ENCODE measurements around the gene MT2A. TPM values are rescaled to one million over a fixed set of nuclear protein-coding genes. Genes with fewer than 3 reads are reported as not detected.

MT2A gene
- total and polyA plus RNA-seq, 10 of the 15 experiments (the other 5 are each of a cell fraction or from before 2014, with no cell fraction given), result 7.3 to 271 (median 53.5) TPM

- TF ChIP-seq ZBTB4 (CRISPR knock-in tag; IDR thresholded peaks at IDR 0.05) (no peak), HSF1 (IDR thresholded peaks at IDR 0.05; ENCODE audit: low read depth, low read length) (no peak), ZNF24 (IDR thresholded peaks at IDR 0.05) (no peak), BRCA1 (IDR thresholded peaks at IDR 0.05; ENCODE audit: low read depth, low read length) (no peak), RAD51 (IDR thresholded peaks at IDR 0.05) (no peak)
These were observed 49.4 kb downstream of the MT2A start, which contains the start of gene MT1F (continued) for GRCh38 chr16:56657555-56658326.

- ChIA-PET SMC1A (ENCODE audit: uncharacterized antibody, unreplicated experiment) (no interaction called here), CTCF (no interaction called here), POLR2A (no interaction called here), RAD21 (ENCODE audit: unreplicated experiment) (no interaction called here)
- in situ Hi-C loops (cut with MboI), result no loop called here
- no TSS peak for BruUV-seq (replicated peaks)
- H3K9me3 ChIP-seq (replicated peaks; ENCODE audit: control insufficient read depth, insufficient read depth, low read length), result no peaks in the 10 kb centered on the region
- peaks cover 12 to 14% of the 10 kb centered on the region in 2 experiments for H3K27me3 ChIP-seq (replicated peaks in 1 of 2; ENCODE audit: control insufficient read depth in 2 of 2, insufficient read depth in 2 of 2, low read length in 1 of 2)
- H4K20me1 ChIP-seq (ENCODE audit: control insufficient read depth, insufficient read depth), result no peaks in the 10 kb centered on the region
- no peak overlapping the region for H3K27ac ChIP-seq (ENCODE audit: control insufficient read depth, insufficient read depth)
- no peak overlapping the region for H3K9ac ChIP-seq (ENCODE audit: control insufficient read depth, insufficient read depth, low read length)
- H3K4me2 ChIP-seq (ENCODE audit: control insufficient read depth, insufficient read depth), result peak overlapping the region; percentile 72; the same call in 1 of the 2 replicates
- ATAC-seq, result no peak
- intact Hi-C loops (cut with micrococcal nuclease; ENCODE audit: unreplicated experiment), result no loop called here
- 44% methylated on average over 10 of the region's 10 CpGs for WGBS (ENCODE audit: insufficient coverage, insufficient replicate concordance, low lambda C conversion rate, missing lambda C conversion rate)
- no peak for DNase-seq (ENCODE audit: low read depth, low spot score)
- H3K36me3 ChIP-seq (ENCODE audit: control insufficient read depth in 2 of 2, insufficient read depth in 2 of 2, low read length in 1 of 2), result no peaks in the 10 kb centered on the region
- no peaks in the 10 kb centered on the region for H3K79me2 ChIP-seq (ENCODE audit: control insufficient read depth, insufficient read depth, low read length)
- no peaks in the 10 kb centered on the region for H3K4me1 ChIP-seq (ENCODE audit: control insufficient read depth, insufficient read depth, low read length)
- H3K4me3 ChIP-seq, result 0 out of 2 replicates have a peak overlapping the region, but pooled peaks have one; percentile 52
- FAIRE-seq, result no peak
- H2AFZ ChIP-seq (ENCODE audit: control insufficient read depth, low read depth, low read length), result peak overlapping the region; percentile 75; the same call in 1 of the 2 replicates
- no peak for TF ChIP-seq BRCA1 (IDR thresholded peaks at IDR 0.05; ENCODE audit: low read depth, low read length)
- TF ChIP-seq REST (IDR thresholded peaks at IDR 0.05; ENCODE audit: low read depth, low read length), result no peak
- TF ChIP-seq SMARCA5 (IDR thresholded peaks at IDR 0.05), result no peak
- TF ChIP-seq NFYB (IDR thresholded peaks at IDR 0.05; ENCODE audit: insufficient read depth, low read depth, low read length), result no peak
- no peak for TF ChIP-seq BCL11A (IDR thresholded peaks at IDR 0.05; ENCODE audit: low read depth, low read length)
- no peak for TF ChIP-seq MLLT1 (IDR thresholded peaks at IDR 0.05)
- no peak for TF ChIP-seq HDAC6 (IDR thresholded peaks at IDR 0.05; ENCODE audit: unreplicated experiment)
These were observed 50.0 kb downstream of the MT2A start for GRCh38 chr16:56658327-56658875.

Measured in GM12878 (cell line).